HepG2 (cell line): ENCODE results near the gene HES7. TPM values are rescaled to one million over a fixed set of nuclear protein-coding genes. Genes with fewer than 3 reads are reported as not detected.

Experiments
- CC2D1A ChIP-seq: sonication (generic); formaldehyde crosslinking; IDR thresholded peaks from 2 replicates; pipeline ENCODE4 v1.8.1; 2023; ENCODE audit warnings: mild to moderate bottlenecking, missing genetic modification reagents
- DMAP1 ChIP-seq: IDR thresholded peaks from 2 replicates; pipeline ENCODE4 v1.6.1; 2016
- GABPB1 ChIP-seq: IDR thresholded peaks from 2 replicates; pipeline ENCODE4 v1.6.1; 2016; ENCODE audit warnings: mild to moderate bottlenecking, missing genetic modification reagents, moderate library complexity, missing compliant biosample characterization
- GFI1 ChIP-seq: sonication (generic); formaldehyde crosslinking; IDR thresholded peaks from 2 replicates; pipeline ENCODE4 v1.5.0; 2020; ENCODE audit warnings: missing genetic modification reagents, mild to moderate bottlenecking, borderline replicate concordance
- GPN1 ChIP-seq: sonication (generic); formaldehyde crosslinking; IDR thresholded peaks from 2 replicates; pipeline ENCODE4 v1.5.1; 2020; ENCODE audit warnings: missing genetic modification reagents, borderline replicate concordance
- MAFG ChIP-seq: sonication (generic); formaldehyde crosslinking; IDR thresholded peaks from 2 replicates; pipeline ENCODE4 v1.5.1; 2020; ENCODE audit warnings: mild to moderate bottlenecking, missing genetic modification reagents
- MTF1 ChIP-seq: sonication (generic); formaldehyde crosslinking; IDR thresholded peaks from 2 replicates; pipeline ENCODE4 v1.5.0; 2020; ENCODE audit warnings: missing genetic modification reagents
- MXI1 ChIP-seq: IDR thresholded peaks from 3 replicates; pipeline ENCODE4 v1.6.1; 2012; ENCODE audit warnings: low read depth, low read length, inconsistent platforms, borderline replicate concordance
- PHF20 ChIP-seq: sonication (generic); formaldehyde crosslinking; IDR thresholded peaks from 2 replicates; pipeline ENCODE4 v1.5.0; 2020; ENCODE audit warnings: mild to moderate bottlenecking, missing genetic modification reagents
- SAFB2 ChIP-seq: sonication (generic); formaldehyde crosslinking; IDR thresholded peaks from 2 replicates; pipeline ENCODE4 v1.5.1; 2020; ENCODE audit warnings: missing genetic modification reagents, low read depth, mild to moderate bottlenecking, borderline replicate concordance
- SYNCRIP ChIP-seq: fragments of 200-400 bp; formaldehyde crosslinking; IDR thresholded peaks from 2 replicates; pipeline ENCODE4 v1.6.1; 2018; ENCODE audit warnings: mild to moderate bottlenecking, low read depth, low read length; ENCODE audit not compliant: insufficient read depth
- ZNF317 ChIP-seq: sonication (generic); formaldehyde crosslinking; IDR thresholded peaks from 2 replicates; pipeline ENCODE4 v1.5.0; 2020; ENCODE audit warnings: mild to moderate bottlenecking, missing genetic modification reagents
- polyA plus RNA-seq, 8 experiments: library from polyadenylated mRNA; depleted of rRNA in 3 of 8; stranded (reverse) in 7 of 8; unstranded in 1 of 8; fragments of >200 nt; fragmentation: Illumina TruSeq in 4 of 8; extraction: Trizol in 4 of 8; gene quantifications; 2 replicates each; pipeline versions ENCODE4 v1.2.1 to v1.2.3, GENCODE V29; 2011 to 2016; ENCODE audit warnings: low read depth in 4 of 8, missing spikeins in 1 of 8, mixed read lengths in 1 of 8; ENCODE audit not compliant: insufficient read depth in 1 of 8
- total RNA-seq, 5 experiments: library from RNA; depleted of rRNA; stranded (reverse); fragments of >200 nt; fragmentation: Illumina TruSeq; extraction: Trizol; gene quantifications; 2 replicates each; pipeline ENCODE4 v1.2.3, GENCODE V29; 2016; ENCODE audit warnings: low read depth in 1 of 5
- TF ChIP-seq, protein P1 (sequence below): sonication (generic); formaldehyde crosslinking; IDR thresholded peaks from 2 replicates; pipeline ENCODE4 v1.5.0; 2020; ENCODE audit warnings: mild to moderate bottlenecking, missing genetic modification reagents
- TF ChIP-seq, protein P2 (sequence below): sonication (generic); formaldehyde crosslinking; IDR thresholded peaks from 2 replicates; pipeline ENCODE4 v1.4.0; 2020; ENCODE audit warnings: missing genetic modification reagents, borderline replicate concordance
- TF ChIP-seq, protein P3 (sequence below): sonication (generic); formaldehyde crosslinking; IDR thresholded peaks from 2 replicates; pipeline ENCODE4 v1.4.0; 2020; ENCODE audit warnings: mild to moderate bottlenecking, missing genetic modification reagents
- TF ChIP-seq, protein P4 (sequence below): sonication (generic); formaldehyde crosslinking; IDR thresholded peaks from 2 replicates; pipeline ENCODE4 v1.4.0; 2020; ENCODE audit warnings: missing genetic modification reagents, borderline replicate concordance
- TF ChIP-seq, protein P5 (sequence below): sonication (generic); formaldehyde crosslinking; IDR thresholded peaks from 2 replicates; pipeline ENCODE4 v1.4.0; 2020; ENCODE audit warnings: mild to moderate bottlenecking, missing genetic modification reagents
- TF ChIP-seq, protein P6 (sequence below): sonication (generic); formaldehyde crosslinking; IDR thresholded peaks from 2 replicates; pipeline ENCODE4 v1.5.0; 2020; ENCODE audit warnings: missing genetic modification reagents, mild to moderate bottlenecking, borderline replicate concordance

Gene HES7
- total and polyA plus RNA-seq, 2 of the 13 experiments (the other 11 are each of a cell fraction or from before 2014, with no cell fraction given) = not detected

DNA sequence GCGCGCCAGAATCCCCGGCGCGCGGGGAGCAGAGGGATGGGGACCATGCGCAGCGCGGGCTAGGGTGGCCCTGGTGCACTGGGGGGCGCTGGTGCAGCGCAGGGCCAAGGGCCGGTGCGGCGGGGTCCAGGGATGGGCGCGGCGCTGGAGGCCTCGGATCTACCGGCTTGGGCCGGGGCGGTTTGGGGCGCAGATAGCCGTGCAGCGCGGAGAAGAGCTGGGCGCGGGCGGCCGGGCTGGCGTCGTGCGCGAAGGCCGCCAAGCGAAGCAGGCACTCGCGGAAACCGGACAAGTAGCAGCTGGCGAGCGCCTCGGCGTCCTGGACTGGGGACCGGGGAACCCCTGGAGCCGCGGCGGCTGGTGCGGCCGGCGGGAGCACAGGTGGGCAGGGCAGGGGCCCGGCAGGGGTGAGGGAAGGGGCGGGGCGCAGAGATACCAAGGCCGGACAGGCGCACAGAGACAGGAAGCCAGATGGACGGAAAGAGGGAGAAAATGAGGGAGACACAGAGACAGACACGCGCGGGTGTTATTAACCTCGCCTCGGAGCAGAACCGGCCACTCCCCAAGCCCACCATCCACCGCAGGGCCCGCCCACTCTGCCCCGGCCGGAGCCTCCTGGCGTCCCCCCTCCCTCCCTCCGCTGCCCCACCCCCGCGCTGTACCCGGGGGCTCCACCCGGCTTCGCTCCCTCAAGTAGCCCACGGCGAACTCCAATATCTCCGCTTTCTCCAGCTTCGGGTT, 2.1 kb downstream of the HES7 start (continued):
- TF ChIP-seq, protein P1, sequence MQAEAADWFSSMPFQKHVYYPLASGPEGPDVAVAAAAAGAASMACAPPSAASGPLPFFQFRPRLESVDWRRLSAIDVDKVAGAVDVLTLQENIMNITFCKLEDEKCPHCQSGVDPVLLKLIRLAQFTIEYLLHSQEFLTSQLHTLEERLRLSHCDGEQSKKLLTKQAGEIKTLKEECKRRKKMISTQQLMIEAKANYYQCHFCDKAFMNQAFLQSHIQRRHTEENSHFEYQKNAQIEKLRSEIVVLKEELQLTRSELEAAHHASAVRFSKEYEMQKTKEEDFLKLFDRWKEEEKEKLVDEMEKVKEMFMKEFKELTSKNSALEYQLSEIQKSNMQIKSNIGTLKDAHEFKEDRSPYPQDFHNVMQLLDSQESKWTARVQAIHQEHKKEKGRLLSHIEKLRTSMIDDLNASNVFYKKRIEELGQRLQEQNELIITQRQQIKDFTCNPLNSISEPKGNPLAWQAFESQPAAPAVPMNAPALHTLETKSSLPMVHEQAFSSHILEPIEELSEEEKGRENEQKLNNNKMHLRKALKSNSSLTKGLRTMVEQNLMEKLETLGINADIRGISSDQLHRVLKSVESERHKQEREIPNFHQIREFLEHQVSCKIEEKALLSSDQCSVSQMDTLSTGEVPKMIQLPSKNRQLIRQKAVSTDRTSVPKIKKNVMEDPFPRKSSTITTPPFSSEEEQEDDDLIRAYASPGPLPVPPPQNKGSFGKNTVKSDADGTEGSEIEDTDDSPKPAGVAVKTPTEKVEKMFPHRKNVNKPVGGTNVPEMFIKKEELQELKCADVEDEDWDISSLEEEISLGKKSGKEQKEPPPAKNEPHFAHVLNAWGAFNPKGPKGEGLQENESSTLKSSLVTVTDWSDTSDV = no peak
- TF ChIP-seq GFI1 (CRISPR knock-in tag) (0 out of 2 replicates have a peak, but pooled peaks have one; percentile 12), GPN1 (no peak; the same call in 1 of the 2 replicates), DMAP1 (CRISPR knock-in tag) (no peak), GABPB1 (peak; percentile 52; the same call in 1 of the 2 replicates), SYNCRIP (no peak), SAFB2 (CRISPR knock-in tag) (no peak), MAFG (CRISPR knock-in tag) (no peak), CC2D1A (no peak), ZNF317 (CRISPR knock-in tag) (no peak), PHF20 (CRISPR knock-in tag) (no peak), MXI1 (peak; percentile 65; the same call in 1 of the 3 replicates), MTF1 (CRISPR knock-in tag) (no peak)
- TF ChIP-seq, protein P2, sequence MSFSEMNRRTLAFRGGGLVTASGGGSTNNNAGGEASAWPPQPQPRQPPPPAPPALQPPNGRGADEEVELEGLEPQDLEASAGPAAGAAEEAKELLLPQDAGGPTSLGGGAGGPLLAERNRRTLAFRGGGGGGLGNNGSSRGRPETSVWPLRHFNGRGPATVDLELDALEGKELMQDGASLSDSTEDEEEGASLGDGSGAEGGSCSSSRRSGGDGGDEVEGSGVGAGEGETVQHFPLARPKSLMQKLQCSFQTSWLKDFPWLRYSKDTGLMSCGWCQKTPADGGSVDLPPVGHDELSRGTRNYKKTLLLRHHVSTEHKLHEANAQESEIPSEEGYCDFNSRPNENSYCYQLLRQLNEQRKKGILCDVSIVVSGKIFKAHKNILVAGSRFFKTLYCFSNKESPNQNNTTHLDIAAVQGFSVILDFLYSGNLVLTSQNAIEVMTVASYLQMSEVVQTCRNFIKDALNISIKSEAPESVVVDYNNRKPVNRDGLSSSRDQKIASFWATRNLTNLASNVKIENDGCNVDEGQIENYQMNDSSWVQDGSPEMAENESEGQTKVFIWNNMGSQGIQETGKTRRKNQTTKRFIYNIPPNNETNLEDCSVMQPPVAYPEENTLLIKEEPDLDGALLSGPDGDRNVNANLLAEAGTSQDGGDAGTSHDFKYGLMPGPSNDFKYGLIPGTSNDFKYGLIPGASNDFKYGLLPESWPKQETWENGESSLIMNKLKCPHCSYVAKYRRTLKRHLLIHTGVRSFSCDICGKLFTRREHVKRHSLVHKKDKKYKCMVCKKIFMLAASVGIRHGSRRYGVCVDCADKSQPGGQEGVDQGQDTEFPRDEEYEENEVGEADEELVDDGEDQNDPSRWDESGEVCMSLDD (CRISPR knock-in tag) = peak; percentile 82
- TF ChIP-seq, protein P3, sequence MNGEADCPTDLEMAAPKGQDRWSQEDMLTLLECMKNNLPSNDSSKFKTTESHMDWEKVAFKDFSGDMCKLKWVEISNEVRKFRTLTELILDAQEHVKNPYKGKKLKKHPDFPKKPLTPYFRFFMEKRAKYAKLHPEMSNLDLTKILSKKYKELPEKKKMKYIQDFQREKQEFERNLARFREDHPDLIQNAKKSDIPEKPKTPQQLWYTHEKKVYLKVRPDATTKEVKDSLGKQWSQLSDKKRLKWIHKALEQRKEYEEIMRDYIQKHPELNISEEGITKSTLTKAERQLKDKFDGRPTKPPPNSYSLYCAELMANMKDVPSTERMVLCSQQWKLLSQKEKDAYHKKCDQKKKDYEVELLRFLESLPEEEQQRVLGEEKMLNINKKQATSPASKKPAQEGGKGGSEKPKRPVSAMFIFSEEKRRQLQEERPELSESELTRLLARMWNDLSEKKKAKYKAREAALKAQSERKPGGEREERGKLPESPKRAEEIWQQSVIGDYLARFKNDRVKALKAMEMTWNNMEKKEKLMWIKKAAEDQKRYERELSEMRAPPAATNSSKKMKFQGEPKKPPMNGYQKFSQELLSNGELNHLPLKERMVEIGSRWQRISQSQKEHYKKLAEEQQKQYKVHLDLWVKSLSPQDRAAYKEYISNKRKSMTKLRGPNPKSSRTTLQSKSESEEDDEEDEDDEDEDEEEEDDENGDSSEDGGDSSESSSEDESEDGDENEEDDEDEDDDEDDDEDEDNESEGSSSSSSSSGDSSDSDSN (CRISPR knock-in tag) = peak; percentile 90; the same call in 1 of the 2 replicates
- TF ChIP-seq, protein P4, sequence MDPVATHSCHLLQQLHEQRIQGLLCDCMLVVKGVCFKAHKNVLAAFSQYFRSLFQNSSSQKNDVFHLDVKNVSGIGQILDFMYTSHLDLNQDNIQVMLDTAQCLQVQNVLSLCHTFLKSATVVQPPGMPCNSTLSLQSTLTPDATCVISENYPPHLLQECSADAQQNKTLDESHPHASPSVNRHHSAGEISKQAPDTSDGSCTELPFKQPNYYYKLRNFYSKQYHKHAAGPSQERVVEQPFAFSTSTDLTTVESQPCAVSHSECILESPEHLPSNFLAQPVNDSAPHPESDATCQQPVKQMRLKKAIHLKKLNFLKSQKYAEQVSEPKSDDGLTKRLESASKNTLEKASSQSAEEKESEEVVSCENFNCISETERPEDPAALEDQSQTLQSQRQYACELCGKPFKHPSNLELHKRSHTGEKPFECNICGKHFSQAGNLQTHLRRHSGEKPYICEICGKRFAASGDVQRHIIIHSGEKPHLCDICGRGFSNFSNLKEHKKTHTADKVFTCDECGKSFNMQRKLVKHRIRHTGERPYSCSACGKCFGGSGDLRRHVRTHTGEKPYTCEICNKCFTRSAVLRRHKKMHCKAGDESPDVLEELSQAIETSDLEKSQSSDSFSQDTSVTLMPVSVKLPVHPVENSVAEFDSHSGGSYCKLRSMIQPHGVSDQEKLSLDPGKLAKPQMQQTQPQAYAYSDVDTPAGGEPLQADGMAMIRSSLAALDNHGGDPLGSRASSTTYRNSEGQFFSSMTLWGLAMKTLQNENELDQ = no peak
- TF ChIP-seq, protein P5, sequence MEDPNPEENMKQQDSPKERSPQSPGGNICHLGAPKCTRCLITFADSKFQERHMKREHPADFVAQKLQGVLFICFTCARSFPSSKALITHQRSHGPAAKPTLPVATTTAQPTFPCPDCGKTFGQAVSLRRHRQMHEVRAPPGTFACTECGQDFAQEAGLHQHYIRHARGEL (CRISPR knock-in tag) = no peak
- TF ChIP-seq, protein P6, sequence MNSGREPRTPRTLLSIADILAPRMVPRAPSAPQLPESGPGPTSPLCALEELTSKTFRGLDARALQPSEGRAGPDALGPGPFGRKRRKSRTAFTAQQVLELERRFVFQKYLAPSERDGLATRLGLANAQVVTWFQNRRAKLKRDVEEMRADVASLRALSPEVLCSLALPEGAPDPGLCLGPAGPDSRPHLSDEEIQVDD (CRISPR knock-in tag) = no peak
